Spleen (tissue), 11 donors: ENCODE measurements around the gene LRRC7. TPM values are rescaled to one million over a fixed set of nuclear protein-coding genes. Genes with fewer than 3 reads are reported as not detected.

Experiments used
- DNase-seq: peaks from one replicate; pipeline ENCODE4 v3.0.0-alpha.2; 2020
- H3K27ac ChIP-seq, 8 donors: fragments of 200-600 bp; sonication (generic) in 7 of 8; 1 replicate in 4 of 8; 2 replicates in 4 of 8; pipeline versions ENCODE4 v1.5.0 to v1.8.0; 2016 to 2021; ENCODE audit warnings: inconsistent platforms in 4 of 8, mild to moderate bottlenecking in 4 of 8, moderate library complexity in 1 of 8
- H3K27me3 ChIP-seq, 7 donors: fragments of 200-600 bp; sonication (generic) in 6 of 7; replicated peaks in 1 of 7; 1 replicate in 4 of 7; 2 replicates in 3 of 7; pipeline versions ENCODE4 v1.5.0 to v1.8.0; 2016 to 2021; ENCODE audit warnings: inconsistent platforms in 3 of 7, mild to moderate bottlenecking in 1 of 7
- H3K36me3 ChIP-seq, 6 donors: fragments of 200-600 bp; sonication (generic) in 5 of 6; 1 replicate in 4 of 6; 2 replicates in 2 of 6; pipeline versions ENCODE4 v1.5.0 to v1.8.0; 2016 to 2021; ENCODE audit warnings: inconsistent platforms in 2 of 6
- H3K4me1 ChIP-seq, 6 donors: fragments of 200-600 bp; sonication (generic) in 5 of 6; 1 replicate in 3 of 6; 2 replicates in 3 of 6; pipeline versions ENCODE4 v1.5.0 to v1.8.0; 2016 to 2021; ENCODE audit warnings: inconsistent platforms in 3 of 6
- H3K4me3 ChIP-seq, 8 donors: fragments of 200-600 bp; sonication (generic) in 7 of 8; 1 replicate in 4 of 8; 2 replicates in 4 of 8; pipeline versions ENCODE4 v1.5.0 to v1.8.0; 2016 to 2021; ENCODE audit warnings: inconsistent platforms in 4 of 8, mild to moderate bottlenecking in 4 of 8, moderate library complexity in 2 of 8
- H3K9me3 ChIP-seq, 8 donors: fragments of 200-600 bp; sonication (generic) in 7 of 8; 1 replicate in 4 of 8; 2 replicates in 4 of 8; pipeline versions ENCODE4 v1.5.0 to v1.8.0; 2016 to 2021; ENCODE audit warnings: inconsistent platforms in 4 of 8
- CTCF ChIP-seq, 11 experiments: fragments of 200-600 bp in 7 of 11; fragments of 450-650 bp in 4 of 11; sonication (generic) in 4 of 11; IDR thresholded peaks in 8 of 11; conservative IDR thresholded peaks in 3 of 11; 1 replicate in 7 of 11; 2 replicates in 4 of 11; pipeline versions ENCODE4 v1.4.0 to v1.8.0; 2016 to 2021; ENCODE audit warnings: antibody characterized with exemption in 11 of 11, inconsistent platforms in 4 of 11, mild to moderate bottlenecking in 1 of 11
- POLR2A ChIP-seq, 3 donors: fragments of 450-650 bp; IDR thresholded peaks; one replicate each; pipeline ENCODE4 v1.5.1; 2017; ENCODE audit warnings: antibody characterized with exemption in 3 of 3, mild to moderate bottlenecking in 1 of 3
- POLR2AphosphoS5 ChIP-seq, 3 donors: sonication (generic); formaldehyde crosslinking; IDR thresholded peaks; one replicate each; pipeline ENCODE4 v1.5.1; 2017; ENCODE audit warnings: antibody characterized with exemption in 3 of 3
- WGBS, 5 donors: extraction: QIAGEN DNeasy Blood & Tissue Kit in 3 of 5; methylation state at CpG; one replicate each; pipeline versions ENCODE4 v1.1.5 to v1.1.7; 2013 to 2018; 5-methylcytosine and 5-hydroxymethylcytosine counted together
- intact Hi-C: fragments of 100-400 bp; cut with DNase I; formaldehyde crosslinking; loops from one replicate; pipeline ENCODE4 v1.15.0; 2023; ENCODE audit warnings: low total_unique reads
- polyA plus RNA-seq, 3 donors: library from polyadenylated mRNA; stranded (reverse); fragments of 200-250 nt; gene quantifications; one replicate each; pipeline ENCODE4 v1.2.1, GENCODE V29; 2013
- total RNA-seq, 7 donors: library from RNA; depleted of rRNA in 3 of 7; stranded (reverse); fragments of >200 nt in 3 of 7; fragmentation: NEBNext Ultra II Directional in 4 of 7; extraction: Animal tissue kit (Norgen Biotek cat#: 25700) in 4 of 7; gene quantifications; one replicate each; pipeline versions ENCODE4 v1.1.0 to v1.2.1, GENCODE V29; 2016 to 2021
- donor health status: healthy with polysubstance abuse.
- donor health status: DM: no; HTN: no; CAD: no; lungs with moderate emphysema.
- donor health status: DM: no; HTN: no; CAD: no.
- donor health status: Bipolar disorder and iron deficiency.
- donor health status: healthy.
- donor health status: DM: no; HTN: no; CAD: no.
- donor health status: DM: yes; HTN: yes; CAD: no.

LRRC7 gene
- total and polyA plus RNA-seq, 10 donors, result 0.02 to 0.63 (median 0.13) TPM; not detected in 4

- Histone ChIP-seq H3K4me1 (no peaks in the 10 kb centered on the region), H3K4me3 (no peak overlapping the region), H3K36me3 (no peaks in the 10 kb centered on the region), H3K27ac (no peak overlapping the region), H3K9me3 (peaks cover 0 to 10% (median 4%) of the 10 kb centered on the region in 8 donors), H3K27me3 (no peaks in the 10 kb centered on the region)
- WGBS, 5 donors, result 62 to 69% (median 65%) methylated on average over 2 of the region's 2 CpGs
- no peak for TF ChIP-seq POLR2AphosphoS5 (IDR thresholded peaks at IDR 0.05)
- TF ChIP-seq CTCF (IDR thresholded peaks at IDR 0.05 in 8 of 11, conservative IDR thresholded peaks at IDR 0.05 in 3 of 11), result no peak
- no peak for TF ChIP-seq POLR2A (IDR thresholded peaks at IDR 0.05)
- DNase-seq, result no peak
- intact Hi-C loops, result no loop called here
Measured at GRCh38 chr1:69700770-69701169, 133.0 kb downstream of the LRRC7 start.

- Histone ChIP-seq H3K27ac (no peak overlapping the region), H3K27me3 (no peaks in the 10 kb centered on the region), H3K4me1 (no peaks in the 10 kb centered on the region), H3K4me3 (no peak overlapping the region), H3K9me3 (peaks cover 0 to 5% (median 0%) of the 10 kb centered on the region in 8 donors), H3K36me3 (no peaks in the 10 kb centered on the region)
- intact Hi-C loops, result no loop called here
- TF ChIP-seq POLR2AphosphoS5 (IDR thresholded peaks at IDR 0.05), result no peak
- TF ChIP-seq POLR2A (IDR thresholded peaks at IDR 0.05), result no peak
- no peak for TF ChIP-seq CTCF (IDR thresholded peaks at IDR 0.05 in 8 of 11, conservative IDR thresholded peaks at IDR 0.05 in 3 of 11)
- no peak for DNase-seq
- WGBS, 5 donors, result 42 to 50% (median 47%) methylated on average over 4 of the region's 4 CpGs
Measured at GRCh38 chr1:69702085-69702484, 134.4 kb downstream of the LRRC7 start.

GRCh38 chr1:69706473-69706872, 138.8 kb downstream of the LRRC7 start:
- WGBS, 5 donors, result 29 to 48% (median 38%) methylated on average over 1 of the region's 1 CpG

GRCh38 chr1:69707103-69707502, 139.4 kb downstream of the LRRC7 start:
- no peak for DNase-seq
- WGBS, 5 donors, result 77 to 94% (median 90%) methylated on average over 4 of the region's 4 CpGs
- Histone ChIP-seq H3K4me1 (no peaks in the 10 kb centered on the region), H3K27me3 (no peaks in the 10 kb centered on the region), H3K4me3 (no peak overlapping the region), H3K9me3 (no peaks in the 10 kb centered on the region), H3K27ac (no peak overlapping the region), H3K36me3 (no peaks in the 10 kb centered on the region)
- no peak for TF ChIP-seq POLR2AphosphoS5 (IDR thresholded peaks at IDR 0.05)
- no peak for TF ChIP-seq CTCF (IDR thresholded peaks at IDR 0.05 in 8 of 11, conservative IDR thresholded peaks at IDR 0.05 in 3 of 11)
- TF ChIP-seq POLR2A (IDR thresholded peaks at IDR 0.05), result no peak
- intact Hi-C loops, result no loop called here

More at GRCh38 chr1:69706473-69706872, 138.8 kb downstream of the LRRC7 start:
- no peaks in the 10 kb centered on the region for H3K4me1 ChIP-seq
- no peaks in the 10 kb centered on the region for H3K9me3 ChIP-seq
- no peak for TF ChIP-seq POLR2A (IDR thresholded peaks at IDR 0.05)
- TF ChIP-seq POLR2AphosphoS5 (IDR thresholded peaks at IDR 0.05), result no peak
- no peak for TF ChIP-seq CTCF (IDR thresholded peaks at IDR 0.05 in 8 of 11, conservative IDR thresholded peaks at IDR 0.05 in 3 of 11)
- no peak overlapping the region for H3K27ac ChIP-seq
- no peak overlapping the region for H3K4me3 ChIP-seq
- H3K36me3 ChIP-seq, result no peaks in the 10 kb centered on the region
- no peak for DNase-seq
- H3K27me3 ChIP-seq, result no peaks in the 10 kb centered on the region
- intact Hi-C loops, result no loop called here
